HFFc6 (cell line): ENCODE data around the gene ASTN2. TPM values are rescaled to one million over a fixed set of nuclear protein-coding genes. Genes with fewer than 3 reads are reported as not detected.

Experiments used
- DNase-seq: peaks from one replicate; pipeline ENCODE4 v3.0.0-alpha.2; 2018
- H3K27ac Mint-ChIP-seq: 2 replicates; pipeline ENCODE4 v1.8.0; 2020; ENCODE audit warnings: mild to moderate bottlenecking, mixed read lengths
- H3K27me3 Mint-ChIP-seq: 2 replicates; pipeline ENCODE4 v1.8.0; 2021; ENCODE audit warnings: mild to moderate bottlenecking, moderate library complexity, mixed read lengths; ENCODE audit not compliant: insufficient read depth
- H3K36me3 Mint-ChIP-seq: 2 replicates; pipeline ENCODE4 v1.8.0; 2021; ENCODE audit warnings: low read depth, mixed read lengths
- H3K4me1 Mint-ChIP-seq: 2 replicates; pipeline ENCODE4 v1.8.0; 2020; ENCODE audit warnings: low read depth, mixed read lengths
- H3K4me3 Mint-ChIP-seq: 2 replicates; pipeline ENCODE4 v1.8.0; 2020; ENCODE audit warnings: mild to moderate bottlenecking, moderate library complexity, mixed read lengths
- H3K9me3 Mint-ChIP-seq: 2 replicates; pipeline ENCODE4 v1.8.0; 2020; ENCODE audit warnings: mild to moderate bottlenecking, mixed read lengths
- CTCF ChIP-seq: fragments of 200-600 bp; sonication (generic); IDR thresholded peaks from 2 replicates; pipeline ENCODE4 v1.5.0; 2021; ENCODE audit warnings: antibody characterized with exemption, mild to moderate bottlenecking
- total RNA-seq, 6 experiments: library from RNA; stranded (reverse); fragmentation: NEBNext Ultra II Directional; extraction: Animal tissue kit (Norgen Biotek cat#: 25700); gene quantifications; 2 replicates in 1 of 6; 3 replicates in 5 of 6; pipeline ENCODE4 v1.2.3, GENCODE V29; 2021

The ASTN2 gene
- total RNA-seq, 6 experiments from 2014 or later, result 7.3 to 9.7 (median 8.3) TPM

GRCh38 chr9:116452634-116453033 lies 962.2 kb downstream of the ASTN2 start:
- peaks cover 17% of the 10 kb centered on the region for H3K36me3 Mint-ChIP-seq
- H3K27ac Mint-ChIP-seq, result no peak overlapping the region
- H3K4me1 Mint-ChIP-seq, result peaks cover 18% of the 10 kb centered on the region
- no peak for TF ChIP-seq CTCF
- no peak overlapping the region for H3K4me3 Mint-ChIP-seq
- no peak for DNase-seq
- H3K27me3 Mint-ChIP-seq, result no peaks in the 10 kb centered on the region; the same call in none of the 2 replicates
- peaks cover 14% of the 10 kb centered on the region for H3K9me3 Mint-ChIP-seq

- Mint-ChIP-seq H3K9me3 (peaks cover 14% of the 10 kb centered on the region), H3K27me3 (no peaks in the 10 kb centered on the region; the same call in none of the 2 replicates), H3K4me1 (peaks cover 18% of the 10 kb centered on the region), H3K27ac (no peak overlapping the region), H3K4me3 (no peak overlapping the region), H3K36me3 (peaks cover 14% of the 10 kb centered on the region)
- TF ChIP-seq CTCF, result no peak
- DNase-seq, result no peak
Measured at GRCh38 chr9:116452227-116452626, 962.6 kb downstream of the ASTN2 start.

- DNase-seq, result no peak
- Mint-ChIP-seq H3K36me3 (peaks cover 8% of the 10 kb centered on the region), H3K27ac (no peak overlapping the region), H3K27me3 (no peaks in the 10 kb centered on the region; the same call in none of the 2 replicates), H3K4me3 (no peak overlapping the region), H3K9me3 (peaks cover 8% of the 10 kb centered on the region), H3K4me1 (peaks cover 18% of the 10 kb centered on the region)
- no peak for TF ChIP-seq CTCF
Measured at GRCh38 chr9:116451500-116452115, 963.2 kb downstream of the ASTN2 start.

- Mint-ChIP-seq H3K27me3 (no peaks in the 10 kb centered on the region; the same call in none of the 2 replicates), H3K4me3 (no peak overlapping the region), H3K36me3 (no peaks in the 10 kb centered on the region), H3K27ac (no peak overlapping the region; the same call in 1 of the 2 replicates), H3K9me3 (no peaks in the 10 kb centered on the region), H3K4me1 (peaks cover 18% of the 10 kb centered on the region)
- DNase-seq, result peak; percentile 11
- no peak for TF ChIP-seq CTCF
Measured at GRCh38 chr9:116450378-116451139, 964.3 kb downstream of the ASTN2 start.

- Mint-ChIP-seq H3K27me3 (no peaks in the 10 kb centered on the region; the same call in none of the 2 replicates), H3K27ac (no peak overlapping the region)
- TF ChIP-seq CTCF, result no peak
Measured at GRCh38 chr9:116449949-116450348, 964.9 kb downstream of the ASTN2 start.

More at GRCh38 chr9:116449949-116450348, 964.9 kb downstream of the ASTN2 start:
- Mint-ChIP-seq H3K9me3 (no peaks in the 10 kb centered on the region), H3K36me3 (no peaks in the 10 kb centered on the region), H3K4me3 (no peak overlapping the region), H3K4me1 (peaks cover 18% of the 10 kb centered on the region)
- no peak for DNase-seq
